ENCODE measurements around the gene CALD1.

Gene CALD1

DNA sequence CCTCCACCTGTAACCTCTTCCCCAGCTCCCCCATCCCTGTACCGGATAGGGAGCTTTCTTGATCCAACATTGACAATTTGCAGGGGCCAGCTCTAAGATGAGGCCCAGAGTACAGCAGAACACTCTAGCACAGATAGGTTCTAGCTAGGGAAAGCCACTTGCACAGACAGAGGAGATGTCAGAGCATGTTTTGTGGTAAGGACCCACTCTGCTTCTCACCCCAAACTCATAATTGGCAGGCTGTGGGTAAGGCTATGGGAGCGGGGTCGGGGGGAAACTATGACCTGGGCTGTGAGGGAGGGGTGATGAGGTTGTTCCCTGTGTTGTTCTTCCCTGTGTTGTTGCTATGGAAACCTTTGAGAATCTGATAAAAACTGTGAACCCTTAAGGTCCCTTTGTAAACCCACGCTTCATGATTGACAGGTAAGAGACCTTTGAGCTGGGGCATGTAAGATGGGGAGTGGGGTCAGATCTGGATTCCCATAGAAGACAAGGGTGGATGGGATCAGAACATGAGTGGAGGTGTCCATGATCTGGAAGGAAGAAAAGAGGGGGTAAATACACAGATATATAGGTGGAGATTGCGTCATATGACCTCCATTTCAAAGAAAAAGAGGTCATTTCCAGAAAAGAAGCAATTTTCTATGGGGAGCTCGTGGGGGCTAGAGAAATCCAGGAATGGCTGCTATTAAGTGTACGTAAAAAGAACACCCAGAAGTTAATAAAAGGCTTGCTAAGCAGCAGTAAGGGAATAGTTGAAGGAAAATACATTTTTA is 4.0 kb downstream of the CALD1 start:
- Histone ChIP-seq H4K91ac (ENCODE audit: low read depth, low read length) (no peak overlapping the region), H2BK120ac (ENCODE audit: insufficient read depth, low read length, poor library complexity) (no peak overlapping the region), H3K27me3 (ENCODE audit: insufficient read depth, low read length) (no peaks in the 10 kb centered on the region), H3K36me3 (ENCODE audit: control insufficient read depth in 1 of 2, insufficient read depth in 2 of 2, low read length in 2 of 2) (peaks cover 10 to 23% of the 10 kb centered on the region in 2 experiments), H3K79me2 (ENCODE audit: control insufficient read depth, insufficient read depth, low read length, poor library complexity) (peaks cover 28% of the 10 kb centered on the region), H2BK12ac (ENCODE audit: low read length) (no peak overlapping the region), H2AFZ (ENCODE audit: insufficient read depth, low read length, poor library complexity) (no peak overlapping the region), H3K79me1 (ENCODE audit: low read length) (peaks cover 16% of the 10 kb centered on the region), H4K8ac (ENCODE audit: low read depth, low read length) (no peak overlapping the region), H3K18ac (ENCODE audit: low read length) (no peak overlapping the region), H3K4me1 (ENCODE audit: control insufficient read depth in 1 of 2, insufficient read depth in 2 of 2, low read length in 2 of 2) (peaks cover 12 to 28% of the 10 kb centered on the region in 2 experiments), H3K27ac (ENCODE audit: low read depth, low read length) (no peak overlapping the region), H2BK5ac (ENCODE audit: low read depth, low read length, poor library complexity) (no peak overlapping the region), H3K4me3 (ENCODE audit: low read depth, low read length) (no peak overlapping the region), H2AK5ac (ENCODE audit: low read length) (no peak overlapping the region), H3K14ac (ENCODE audit: low read length) (no peak overlapping the region), H4K12ac (ENCODE audit: low read depth, low read length) (no peak overlapping the region), H3K23ac (ENCODE audit: low read length) (no peak overlapping the region), H3K4me2 (ENCODE audit: low read length) (peak overlapping the region; percentile 64), H3K4ac (ENCODE audit: low read depth, low read length) (peak overlapping the region; percentile 84), H3K9ac (ENCODE audit: low read length) (no peak overlapping the region), H3K9me3 (ENCODE audit: insufficient read depth, low read depth, low read length) (peaks cover 2% of the 10 kb centered on the region)
- no peak for DNase-seq
- no CpG with 5 or more reads among the region's 7 CpGs for WGBS (ENCODE audit: extremely low coverage, insufficient coverage, insufficient read length)

DNA sequence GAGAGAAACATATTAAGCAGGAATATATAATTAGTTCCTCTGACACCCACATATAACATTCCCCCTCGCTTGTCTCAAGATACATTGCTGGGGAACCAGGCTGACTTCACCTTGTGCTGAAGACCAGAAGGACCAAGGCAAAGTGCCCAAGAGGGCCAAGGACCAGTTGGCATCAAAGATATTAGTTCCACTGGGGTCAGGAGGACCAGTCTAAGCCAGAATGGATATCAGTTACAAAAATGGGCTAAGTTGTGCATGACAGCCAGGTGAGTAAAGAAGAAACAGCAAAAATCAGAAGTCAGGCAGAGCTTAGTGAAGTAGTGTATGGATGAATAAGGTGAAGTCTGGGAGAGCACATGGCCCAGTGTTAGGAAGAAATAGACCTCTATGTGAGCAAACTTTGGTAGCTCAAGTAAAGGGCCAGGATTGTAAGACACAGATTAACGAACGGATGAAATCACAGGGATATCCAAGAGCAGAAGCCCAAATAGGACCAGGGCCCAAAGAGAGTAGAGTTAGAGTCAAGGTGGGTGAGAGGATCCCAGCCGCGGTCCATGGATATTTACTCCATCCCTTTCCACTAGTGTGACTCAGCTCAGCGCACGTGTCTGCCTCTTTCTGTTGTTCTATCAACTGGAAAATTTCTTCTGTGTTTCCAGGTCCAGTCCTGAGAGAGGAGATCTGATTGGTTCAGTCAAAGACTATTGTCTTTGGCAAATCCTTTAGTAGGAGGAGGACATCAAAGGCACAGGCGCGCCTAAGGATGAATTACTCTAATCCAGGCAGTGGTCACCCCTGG is 5.0 kb downstream of the CALD1 start:
- H4K12ac ChIP-seq (ENCODE audit: low read depth, low read length): no peak overlapping the region
- H3K27ac ChIP-seq (ENCODE audit: low read depth, low read length): no peak overlapping the region
- H2BK12ac ChIP-seq (ENCODE audit: low read length): no peak overlapping the region
- no peak overlapping the region for H4K8ac ChIP-seq (ENCODE audit: low read depth, low read length)
- peaks cover 12 to 30% of the 10 kb centered on the region in 2 experiments for H3K4me1 ChIP-seq (ENCODE audit: control insufficient read depth in 1 of 2, insufficient read depth in 2 of 2, low read length in 2 of 2)
- H3K9me3 ChIP-seq (ENCODE audit: insufficient read depth, low read depth, low read length): peaks cover 2% of the 10 kb centered on the region
- H2BK5ac ChIP-seq (ENCODE audit: low read depth, low read length, poor library complexity): no peak overlapping the region
- no peak overlapping the region for H2AK5ac ChIP-seq (ENCODE audit: low read length)
- no peak overlapping the region for H3K14ac ChIP-seq (ENCODE audit: low read length)
- no peak overlapping the region for H3K23ac ChIP-seq (ENCODE audit: low read length)
- DNase-seq: no peak
- no CpG with 5 or more reads among the region's 9 CpGs for WGBS (ENCODE audit: extremely low coverage, insufficient coverage, insufficient read length)
- H3K4ac ChIP-seq (ENCODE audit: low read depth, low read length): peak overlapping the region; percentile 44
- peaks cover 29% of the 10 kb centered on the region for H3K79me2 ChIP-seq (ENCODE audit: control insufficient read depth, insufficient read depth, low read length, poor library complexity)
- H3K4me2 ChIP-seq (ENCODE audit: low read length): peak overlapping the region; percentile 1
- no peak overlapping the region for H3K18ac ChIP-seq (ENCODE audit: low read length)
- H3K36me3 ChIP-seq (ENCODE audit: control insufficient read depth in 1 of 2, insufficient read depth in 2 of 2, low read length in 2 of 2): peaks cover 10 to 23% of the 10 kb centered on the region in 2 experiments
- no peak overlapping the region for H2AFZ ChIP-seq (ENCODE audit: insufficient read depth, low read length, poor library complexity)
- H4K91ac ChIP-seq (ENCODE audit: low read depth, low read length): no peak overlapping the region
- H3K4me3 ChIP-seq (ENCODE audit: low read depth, low read length): no peak overlapping the region
- H3K79me1 ChIP-seq (ENCODE audit: low read length): peaks cover 13% of the 10 kb centered on the region
- no peaks in the 10 kb centered on the region for H3K27me3 ChIP-seq (ENCODE audit: insufficient read depth, low read length)
- no peak overlapping the region for H3K9ac ChIP-seq (ENCODE audit: low read length)
- H2BK120ac ChIP-seq (ENCODE audit: insufficient read depth, low read length, poor library complexity): no peak overlapping the region

DNA sequence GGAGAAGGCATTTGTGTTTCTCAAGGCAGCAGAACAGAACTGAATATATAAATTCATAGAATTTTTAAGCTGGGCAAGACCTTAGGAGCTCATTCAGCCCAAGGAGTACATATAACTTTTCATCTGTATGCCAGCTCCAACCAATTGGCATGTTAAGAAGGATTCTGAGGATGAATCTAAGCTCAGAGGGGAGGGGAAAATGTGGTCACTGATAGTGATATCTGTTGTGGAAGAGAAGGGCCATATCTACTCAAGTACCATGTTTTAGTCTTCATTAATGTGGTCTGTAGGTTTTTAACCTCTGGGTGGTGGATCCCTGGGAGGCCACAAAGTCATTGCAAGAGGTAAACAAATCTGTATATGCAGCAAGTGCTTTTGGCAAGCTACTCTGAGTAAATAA is 6.4 kb downstream of the CALD1 start:
- Histone ChIP-seq H4K8ac (ENCODE audit: low read depth, low read length) (no peak overlapping the region), H3K4me3 (ENCODE audit: low read depth, low read length) (no peak overlapping the region), H3K14ac (ENCODE audit: low read length) (no peak overlapping the region), H3K27ac (ENCODE audit: low read depth, low read length) (no peak overlapping the region), H2AFZ (ENCODE audit: insufficient read depth, low read length, poor library complexity) (no peak overlapping the region), H2BK120ac (ENCODE audit: insufficient read depth, low read length, poor library complexity) (no peak overlapping the region), H3K27me3 (ENCODE audit: insufficient read depth, low read length) (no peaks in the 10 kb centered on the region), H3K18ac (ENCODE audit: low read length) (no peak overlapping the region), H3K79me1 (ENCODE audit: low read length) (peaks cover 5% of the 10 kb centered on the region), H3K23ac (ENCODE audit: low read length) (no peak overlapping the region), H2BK12ac (ENCODE audit: low read length) (no peak overlapping the region), H3K9ac (ENCODE audit: low read length) (no peak overlapping the region), H3K36me3 (ENCODE audit: control insufficient read depth in 1 of 2, insufficient read depth in 2 of 2, low read length in 2 of 2) (peaks cover 10 to 23% of the 10 kb centered on the region in 2 experiments), H3K4me2 (ENCODE audit: low read length) (peak overlapping the region; percentile 8), H3K4ac (ENCODE audit: low read depth, low read length) (peak overlapping the region; percentile 47), H2BK5ac (ENCODE audit: low read depth, low read length, poor library complexity) (no peak overlapping the region), H3K4me1 (ENCODE audit: control insufficient read depth in 1 of 2, insufficient read depth in 2 of 2, low read length in 2 of 2) (peaks cover 12 to 33% of the 10 kb centered on the region in 2 experiments), H4K91ac (ENCODE audit: low read depth, low read length) (no peak overlapping the region), H4K12ac (ENCODE audit: low read depth, low read length) (no peak overlapping the region), H3K79me2 (ENCODE audit: control insufficient read depth, insufficient read depth, low read length, poor library complexity) (peaks cover 24% of the 10 kb centered on the region), H3K9me3 (ENCODE audit: insufficient read depth, low read depth, low read length) (peaks cover 2% of the 10 kb centered on the region), H2AK5ac (ENCODE audit: low read length) (no peak overlapping the region)
- no peak for DNase-seq

DNA sequence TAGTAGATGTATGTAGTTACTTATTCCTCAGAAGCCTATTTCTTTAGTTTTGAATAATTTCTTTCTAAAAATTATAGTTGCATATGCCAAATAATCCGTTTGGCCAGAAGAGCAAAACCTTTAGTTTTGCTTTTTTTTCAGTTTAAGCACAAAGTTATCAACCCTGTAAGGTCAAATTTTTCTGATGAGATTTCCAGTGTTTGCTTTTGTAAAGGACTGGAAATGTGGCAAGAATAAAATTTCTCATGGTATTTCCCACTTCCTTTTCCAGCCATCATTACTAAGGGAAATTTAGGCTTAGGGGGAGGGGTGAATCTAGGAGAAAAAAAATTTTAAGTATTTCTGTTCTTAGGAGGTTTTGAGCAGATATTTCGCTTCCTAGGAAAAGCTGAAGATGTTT is 7.6 kb downstream of the CALD1 start:
- H2BK12ac ChIP-seq (ENCODE audit: low read length): no peak overlapping the region
- H2AK5ac ChIP-seq (ENCODE audit: low read length): no peak overlapping the region
- no peak overlapping the region for H3K14ac ChIP-seq (ENCODE audit: low read length)
- no peak overlapping the region for H4K12ac ChIP-seq (ENCODE audit: low read depth, low read length)
- H3K79me2 ChIP-seq (ENCODE audit: control insufficient read depth, insufficient read depth, low read length, poor library complexity): peaks cover 29% of the 10 kb centered on the region
- H3K4me1 ChIP-seq (ENCODE audit: control insufficient read depth in 1 of 2, insufficient read depth in 2 of 2, low read length in 2 of 2): peaks cover 12 to 33% of the 10 kb centered on the region in 2 experiments
- H3K27me3 ChIP-seq (ENCODE audit: insufficient read depth, low read length): no peaks in the 10 kb centered on the region
- no peak overlapping the region for H2BK5ac ChIP-seq (ENCODE audit: low read depth, low read length, poor library complexity)
- H3K79me1 ChIP-seq (ENCODE audit: low read length): peaks cover 5% of the 10 kb centered on the region
- H3K4ac ChIP-seq (ENCODE audit: low read depth, low read length): peak overlapping the region; percentile 92
- H3K23ac ChIP-seq (ENCODE audit: low read length): no peak overlapping the region
- no peak overlapping the region for H3K18ac ChIP-seq (ENCODE audit: low read length)
- H3K9ac ChIP-seq (ENCODE audit: low read length): no peak overlapping the region
- no peak overlapping the region for H2BK120ac ChIP-seq (ENCODE audit: insufficient read depth, low read length, poor library complexity)
- no peak overlapping the region for H3K4me2 ChIP-seq (ENCODE audit: low read length)
- H3K27ac ChIP-seq (ENCODE audit: low read depth, low read length): no peak overlapping the region
- H3K36me3 ChIP-seq (ENCODE audit: control insufficient read depth in 1 of 2, insufficient read depth in 2 of 2, low read length in 2 of 2): peaks cover 13 to 27% of the 10 kb centered on the region in 2 experiments
- H3K4me3 ChIP-seq (ENCODE audit: low read depth, low read length): no peak overlapping the region
- WGBS (ENCODE audit: extremely low coverage, insufficient coverage, insufficient read length): no CpG with 5 or more reads among the region's 2 CpGs
- DNase-seq: no peak
- peaks cover 2% of the 10 kb centered on the region for H3K9me3 ChIP-seq (ENCODE audit: insufficient read depth, low read depth, low read length)
- H4K8ac ChIP-seq (ENCODE audit: low read depth, low read length): no peak overlapping the region
- no peak overlapping the region for H4K91ac ChIP-seq (ENCODE audit: low read depth, low read length)
- no peak overlapping the region for H2AFZ ChIP-seq (ENCODE audit: insufficient read depth, low read length, poor library complexity)
